Skeletal muscle satellite cell (primary cell): ENCODE data around the gene GRID2.

ENCODE experiments used
- H3K27me3 ChIP-seq: 2 replicates; pipeline ENCODE4 v1.7.0; 2013; ENCODE audit warnings: low read length; ENCODE audit not compliant: control insufficient read depth, insufficient read depth
- H3K36me3 ChIP-seq: 2 replicates; pipeline ENCODE4 v1.7.0; 2013; ENCODE audit warnings: mild to moderate bottlenecking, control low read depth, low read length; ENCODE audit not compliant: insufficient read depth
- H3K4me1 ChIP-seq: 2 replicates; pipeline ENCODE4 v1.7.0; 2013; ENCODE audit warnings: low read length; ENCODE audit not compliant: control insufficient read depth, insufficient read depth
- H3K4me2 ChIP-seq: 2 replicates; pipeline ENCODE4 v1.7.0; 2013; ENCODE audit warnings: mild to moderate bottlenecking, low read length
- H3K4me3 ChIP-seq: 2 replicates; pipeline ENCODE4 v1.7.0; 2013; ENCODE audit warnings: low read length
- H3K9ac ChIP-seq: 2 replicates; pipeline ENCODE4 v1.7.0; 2013; ENCODE audit warnings: mild to moderate bottlenecking, low read depth, low read length, moderate library complexity
- H3K9me3 ChIP-seq: replicated peaks from 2 replicates; pipeline ENCODE4 v1.7.0; 2013; ENCODE audit warnings: mild to moderate bottlenecking, control low read depth, low read length

The GRID2 gene

DNA sequence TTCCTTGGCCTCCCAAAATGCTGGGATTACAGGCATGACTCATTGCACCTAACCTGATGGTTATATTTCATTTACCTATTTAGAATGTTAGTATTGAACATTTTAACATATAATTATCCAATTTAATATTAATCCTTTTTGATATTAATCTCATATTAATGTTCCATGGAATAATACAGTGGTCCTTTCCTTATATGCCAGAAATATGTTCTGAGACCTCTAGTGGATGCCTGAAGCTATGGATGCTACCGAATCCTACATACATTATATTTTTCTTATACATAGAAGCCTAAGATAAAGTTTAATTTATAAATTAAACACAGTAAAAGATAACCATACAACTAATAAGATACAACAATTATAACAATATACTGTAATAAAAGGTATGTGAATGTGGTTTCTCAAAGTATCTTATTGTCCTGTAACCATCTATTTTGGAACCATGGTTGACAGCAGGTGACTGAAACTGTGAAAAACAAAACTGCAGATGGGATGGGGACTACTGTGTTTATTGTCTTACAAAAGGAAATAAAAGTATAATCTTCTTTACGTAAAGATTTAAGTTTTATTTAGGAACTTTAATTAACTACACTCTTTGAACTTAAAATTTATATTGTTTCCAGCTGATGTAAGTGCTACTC is 431.4 kb downstream of the GRID2 start:
- Histone ChIP-seq H3K4me1 (no peaks in the 10 kb centered on the region), H3K36me3 (no peaks in the 10 kb centered on the region), H3K27me3 (no peaks in the 10 kb centered on the region), H3K4me2 (no peak overlapping the region), H3K9ac (no peak overlapping the region), H3K4me3 (no peak overlapping the region), H3K9me3 (no peaks in the 10 kb centered on the region)

DNA sequence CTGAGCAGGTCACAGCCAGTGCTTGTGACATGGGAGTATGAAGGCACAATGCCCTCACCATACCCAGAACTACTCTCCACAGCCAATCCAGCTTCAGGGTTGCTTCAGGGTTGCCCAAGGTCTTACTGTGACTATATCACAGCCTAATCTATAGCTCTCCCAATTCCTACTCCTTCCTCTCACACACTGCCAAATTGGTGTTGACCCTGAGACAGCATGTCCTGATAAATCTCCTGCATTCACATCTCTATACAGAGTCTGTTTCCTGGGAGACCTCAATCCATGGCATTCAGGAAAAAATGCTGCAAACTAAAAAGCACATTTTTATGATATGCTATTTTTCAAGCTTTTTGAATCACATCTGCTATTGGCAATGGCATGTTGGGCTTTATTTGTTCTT is 456.7 kb downstream of the GRID2 start:
- Histone ChIP-seq H3K27me3 (no peaks in the 10 kb centered on the region), H3K4me2 (no peak overlapping the region), H3K36me3 (no peaks in the 10 kb centered on the region), H3K9ac (no peak overlapping the region), H3K4me3 (no peak overlapping the region), H3K9me3 (no peaks in the 10 kb centered on the region), H3K4me1 (no peaks in the 10 kb centered on the region)

GRCh38 chr4:92776080-92776479 is 472.3 kb downstream of the GRID2 start:
- Histone ChIP-seq H3K4me2 (no peak overlapping the region), H3K4me3 (no peak overlapping the region), H3K4me1 (no peaks in the 10 kb centered on the region), H3K36me3 (no peaks in the 10 kb centered on the region), H3K9ac (no peak overlapping the region), H3K9me3 (no peaks in the 10 kb centered on the region), H3K27me3 (no peaks in the 10 kb centered on the region)

GRCh38 chr4:92789741-92790140 is 486.0 kb downstream of the GRID2 start:
- no peaks in the 10 kb centered on the region for H3K4me1 ChIP-seq
- H3K9me3 ChIP-seq: no peaks in the 10 kb centered on the region
- H3K4me2 ChIP-seq: no peak overlapping the region
- no peak overlapping the region for H3K9ac ChIP-seq
- no peaks in the 10 kb centered on the region for H3K27me3 ChIP-seq
- no peaks in the 10 kb centered on the region for H3K36me3 ChIP-seq
- H3K4me3 ChIP-seq: no peak overlapping the region

DNA sequence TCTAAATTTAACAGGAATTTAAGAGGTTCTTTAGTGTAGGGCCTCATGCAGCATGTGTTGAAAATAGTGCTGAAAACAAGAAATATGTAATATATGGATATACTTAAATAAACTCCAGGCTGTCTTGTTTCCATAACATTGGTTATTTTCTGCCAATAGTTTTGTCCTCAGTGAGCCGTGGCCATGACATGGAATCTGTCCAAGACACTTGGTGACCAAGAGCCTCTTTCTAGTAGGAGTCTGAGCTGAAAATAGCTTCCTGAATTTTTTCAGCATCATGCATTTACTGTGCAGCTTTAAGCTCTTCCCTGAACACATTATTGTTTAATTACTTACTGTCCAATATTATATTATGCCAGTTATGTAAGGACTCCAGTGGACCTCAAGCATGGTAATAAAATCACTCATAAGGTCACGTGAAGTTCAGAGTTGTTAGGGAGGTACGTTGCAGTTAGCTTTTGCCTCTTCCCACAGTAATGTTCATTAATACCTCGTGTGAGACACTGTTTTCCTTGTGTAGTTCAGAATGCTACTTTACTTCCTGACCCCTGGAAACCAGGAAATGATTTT is 488.2 kb downstream of the GRID2 start:
- H3K9ac ChIP-seq: no peak overlapping the region
- H3K4me2 ChIP-seq: no peak overlapping the region
- no peaks in the 10 kb centered on the region for H3K36me3 ChIP-seq
- no peaks in the 10 kb centered on the region for H3K27me3 ChIP-seq
- no peaks in the 10 kb centered on the region for H3K4me1 ChIP-seq
- no peak overlapping the region for H3K4me3 ChIP-seq
- no peaks in the 10 kb centered on the region for H3K9me3 ChIP-seq

DNA sequence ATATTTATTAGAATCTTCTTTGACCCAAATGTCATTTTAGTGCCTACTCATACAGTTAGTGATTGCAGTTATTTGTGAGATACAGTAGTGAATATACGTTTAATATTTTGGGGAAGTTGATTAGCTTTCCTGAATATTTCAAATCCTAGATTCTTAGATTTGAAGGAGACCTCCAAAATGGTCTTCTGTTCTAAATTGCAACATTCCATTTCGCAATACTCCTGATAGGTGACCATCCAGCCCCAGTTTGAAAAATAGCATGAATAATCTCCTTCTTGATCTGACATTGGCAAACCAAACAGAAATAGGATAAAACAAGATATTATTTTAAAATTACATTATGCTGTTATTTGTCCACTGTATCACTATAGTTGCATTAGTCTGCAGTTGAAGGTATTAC is 505.6 kb downstream of the GRID2 start:
- Histone ChIP-seq H3K4me1 (no peaks in the 10 kb centered on the region), H3K9ac (no peak overlapping the region), H3K27me3 (no peaks in the 10 kb centered on the region), H3K4me2 (no peak overlapping the region), H3K36me3 (no peaks in the 10 kb centered on the region), H3K4me3 (no peak overlapping the region), H3K9me3 (no peaks in the 10 kb centered on the region)

DNA sequence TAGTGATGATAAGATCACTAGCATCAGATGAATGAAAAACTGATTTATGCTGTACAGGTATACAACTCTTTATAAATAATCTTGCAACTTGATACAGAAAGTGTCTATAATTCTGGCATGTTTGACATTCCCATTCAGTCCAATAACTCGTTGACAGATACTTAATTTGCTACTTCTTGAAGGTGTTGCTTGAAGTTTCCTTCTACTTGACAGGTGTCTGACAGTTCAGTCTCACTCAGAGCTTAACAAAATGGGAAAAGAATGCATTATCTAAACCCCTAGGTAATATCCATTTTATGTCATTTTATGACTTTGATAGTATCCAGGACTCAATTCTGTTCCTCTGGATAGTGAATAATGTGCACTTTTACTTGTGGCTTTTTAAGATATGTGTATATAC is 508.9 kb downstream of the GRID2 start:
- Histone ChIP-seq H3K27me3 (no peaks in the 10 kb centered on the region), H3K4me3 (no peak overlapping the region), H3K36me3 (no peaks in the 10 kb centered on the region)

GRCh38 chr4:92814677-92815076 is 510.9 kb downstream of the GRID2 start:
- H3K9ac ChIP-seq: no peak overlapping the region
- no peaks in the 10 kb centered on the region for H3K27me3 ChIP-seq
- H3K4me1 ChIP-seq: no peaks in the 10 kb centered on the region
- no peak overlapping the region for H3K4me3 ChIP-seq
- H3K4me2 ChIP-seq: no peak overlapping the region
- H3K36me3 ChIP-seq: no peaks in the 10 kb centered on the region
- no peaks in the 10 kb centered on the region for H3K9me3 ChIP-seq

More for the DNA sequence above, 508.9 kb downstream of the GRID2 start:
- no peaks in the 10 kb centered on the region for H3K4me1 ChIP-seq
- no peak overlapping the region for H3K4me2 ChIP-seq
- H3K9me3 ChIP-seq: no peaks in the 10 kb centered on the region
- H3K9ac ChIP-seq: no peak overlapping the region

DNA sequence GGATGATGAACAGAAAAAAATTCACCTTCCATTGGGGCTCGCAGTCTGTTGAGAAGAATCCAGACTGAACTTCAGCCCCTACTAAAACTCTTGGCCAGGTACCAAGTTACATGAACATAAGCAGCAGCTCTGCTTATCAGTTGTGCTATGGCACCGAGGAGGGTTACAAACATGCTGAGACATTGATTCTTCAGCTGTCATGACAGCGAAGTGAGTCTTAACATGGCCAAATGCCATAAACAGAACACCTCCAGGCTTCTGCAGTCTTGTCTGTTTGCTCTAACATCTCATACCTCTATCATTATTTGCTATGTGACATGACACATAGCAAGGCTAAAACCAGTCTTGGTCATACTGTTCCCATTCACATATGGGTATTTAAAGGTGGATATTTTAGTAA is 521.5 kb downstream of the GRID2 start:
- Histone ChIP-seq H3K4me3 (no peak overlapping the region), H3K27me3 (no peaks in the 10 kb centered on the region), H3K4me1 (no peaks in the 10 kb centered on the region), H3K9ac (no peak overlapping the region), H3K4me2 (no peak overlapping the region), H3K36me3 (no peaks in the 10 kb centered on the region), H3K9me3 (peaks cover 7% of the 10 kb centered on the region)

- no peak overlapping the region for H3K4me3 ChIP-seq
- no peaks in the 10 kb centered on the region for H3K36me3 ChIP-seq
- no peaks in the 10 kb centered on the region for H3K27me3 ChIP-seq
- no peak overlapping the region for H3K9ac ChIP-seq
- H3K4me1 ChIP-seq: no peaks in the 10 kb centered on the region
- H3K9me3 ChIP-seq: peaks cover 7% of the 10 kb centered on the region
- no peak overlapping the region for H3K4me2 ChIP-seq
Observed at GRCh38 chr4:92825791-92826190, 522.0 kb downstream of the GRID2 start.

DNA sequence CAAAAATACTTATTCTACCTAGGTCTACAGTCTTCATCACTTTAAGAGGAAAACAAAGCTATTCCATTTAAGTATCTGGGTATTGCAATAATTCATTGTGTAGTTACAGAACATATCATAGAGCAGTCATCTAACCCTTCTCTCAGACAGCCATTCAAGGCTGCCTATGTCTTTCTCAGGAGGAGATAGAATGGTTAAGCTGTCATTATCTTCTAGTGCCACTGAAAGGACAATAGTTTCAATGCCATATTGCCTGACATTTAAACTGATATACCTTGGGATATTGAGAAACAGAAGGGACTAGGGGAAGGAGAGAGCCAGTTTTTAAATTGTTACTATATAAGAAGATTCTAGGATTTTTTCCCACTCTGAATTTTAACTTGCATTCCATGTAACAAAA is 527.0 kb downstream of the GRID2 start:
- no peak overlapping the region for H3K4me3 ChIP-seq
- H3K4me2 ChIP-seq: no peak overlapping the region
- H3K27me3 ChIP-seq: no peaks in the 10 kb centered on the region
- no peaks in the 10 kb centered on the region for H3K4me1 ChIP-seq
- H3K36me3 ChIP-seq: no peaks in the 10 kb centered on the region
- no peak overlapping the region for H3K9ac ChIP-seq
- no peaks in the 10 kb centered on the region for H3K9me3 ChIP-seq

DNA sequence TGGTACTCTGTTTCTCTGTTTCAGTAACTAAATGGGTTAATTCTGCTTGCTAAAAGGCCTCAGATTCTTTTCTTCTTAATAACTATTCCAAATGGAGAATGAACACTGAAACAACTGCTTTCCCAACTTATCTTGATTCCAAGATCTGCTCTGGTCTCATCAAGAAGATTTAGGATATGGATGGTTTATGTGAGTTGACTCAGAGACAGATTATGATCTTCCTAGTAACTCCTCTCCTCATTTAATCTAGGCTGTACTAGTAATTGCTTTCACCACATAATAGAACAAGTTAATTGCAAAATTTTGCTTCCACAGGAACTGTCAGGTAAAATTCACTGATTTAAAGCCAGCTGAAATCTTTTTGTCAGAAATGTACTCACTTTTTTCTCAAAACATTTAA is 537.1 kb downstream of the GRID2 start:
- no peaks in the 10 kb centered on the region for H3K27me3 ChIP-seq
- H3K4me3 ChIP-seq: no peak overlapping the region
- no peaks in the 10 kb centered on the region for H3K36me3 ChIP-seq
- H3K9me3 ChIP-seq: no peaks in the 10 kb centered on the region
- H3K4me2 ChIP-seq: no peak overlapping the region
- H3K9ac ChIP-seq: no peak overlapping the region
- no peaks in the 10 kb centered on the region for H3K4me1 ChIP-seq
